GM19328 (cell line): ENCODE results near the gene ACER3.
"Not testable (repeated sequence)": the region's sequence is repeated elsewhere in the genome, so short reads cannot be mapped to it uniquely, and the experiment has no call there.

Experiments
- ATAC-seq: cut with Tn5 transposase; IDR thresholded peaks from one replicate; pipeline ENCODE4 v1.9.1; 2021; ENCODE audit warnings: mild to moderate bottlenecking, moderate library complexity; ENCODE audit not compliant: unreplicated experiment

The ACER3 gene

DNA sequence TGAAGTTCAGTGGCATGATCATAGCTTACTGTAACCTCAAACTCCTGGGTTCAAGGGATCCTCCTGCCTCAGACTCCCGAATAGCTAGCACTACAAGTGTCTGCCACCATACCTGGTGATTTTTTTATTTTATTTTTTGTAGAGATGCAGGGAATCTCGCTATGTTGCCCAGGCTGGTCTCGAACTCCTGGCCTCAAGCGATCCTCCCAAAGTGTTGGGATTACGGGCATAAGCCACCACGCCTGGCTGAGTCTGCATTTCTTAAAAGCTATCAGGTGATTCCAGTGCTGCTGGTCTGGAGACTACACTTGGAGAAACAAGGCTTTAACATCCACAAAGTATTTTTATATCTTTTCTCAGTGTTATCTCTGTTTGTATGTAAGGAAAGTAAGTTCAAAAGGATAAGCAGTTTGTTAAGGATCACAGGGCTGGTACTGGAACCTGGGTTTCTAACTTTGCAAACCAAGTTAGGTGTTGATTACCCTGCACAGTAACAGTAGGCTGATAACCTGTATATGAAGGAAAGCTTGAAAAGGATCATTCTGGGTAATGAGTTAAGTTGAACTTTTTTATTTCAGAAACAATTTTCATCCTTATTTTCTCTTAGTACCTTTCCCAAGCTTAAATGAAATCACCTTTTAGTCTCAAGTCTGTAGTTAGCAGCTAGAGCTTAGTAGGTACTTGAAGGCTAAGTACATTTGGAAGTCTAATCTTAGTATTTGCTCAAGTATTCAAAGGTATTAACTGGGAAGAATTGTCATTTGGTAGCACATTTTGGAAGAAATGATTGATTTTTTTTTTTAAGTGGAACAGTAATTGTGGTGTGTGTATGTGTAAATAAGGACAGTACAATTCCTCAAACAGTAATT lies 12.5 kb downstream of the ACER3 start:
- no peak for ATAC-seq

DNA sequence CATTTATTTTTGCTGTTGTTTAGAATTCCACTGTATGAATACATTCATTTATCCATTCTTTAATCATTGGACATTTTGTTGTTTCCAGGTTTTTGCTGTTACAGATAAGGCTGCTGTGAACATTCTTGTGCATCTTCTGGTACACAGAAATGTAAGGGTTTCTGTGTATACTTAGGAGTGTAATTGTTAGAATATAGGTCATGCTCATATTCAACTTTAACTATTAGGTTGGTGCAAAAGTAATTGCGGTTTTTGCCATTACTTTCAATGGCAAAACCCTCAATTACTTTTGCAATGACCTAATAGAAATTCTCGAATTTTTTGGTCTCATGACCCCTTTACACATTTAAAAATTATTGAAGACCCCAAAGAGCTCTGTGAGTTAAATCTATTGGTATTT lies 17.3 kb downstream of the ACER3 start:
- no peak for ATAC-seq

GRCh38 chr11:76880314-76880713 lies 19.6 kb downstream of the ACER3 start:
- no peak for ATAC-seq

GRCh38 chr11:76880956-76881355 lies 20.2 kb downstream of the ACER3 start:
- ATAC-seq: no peak

DNA sequence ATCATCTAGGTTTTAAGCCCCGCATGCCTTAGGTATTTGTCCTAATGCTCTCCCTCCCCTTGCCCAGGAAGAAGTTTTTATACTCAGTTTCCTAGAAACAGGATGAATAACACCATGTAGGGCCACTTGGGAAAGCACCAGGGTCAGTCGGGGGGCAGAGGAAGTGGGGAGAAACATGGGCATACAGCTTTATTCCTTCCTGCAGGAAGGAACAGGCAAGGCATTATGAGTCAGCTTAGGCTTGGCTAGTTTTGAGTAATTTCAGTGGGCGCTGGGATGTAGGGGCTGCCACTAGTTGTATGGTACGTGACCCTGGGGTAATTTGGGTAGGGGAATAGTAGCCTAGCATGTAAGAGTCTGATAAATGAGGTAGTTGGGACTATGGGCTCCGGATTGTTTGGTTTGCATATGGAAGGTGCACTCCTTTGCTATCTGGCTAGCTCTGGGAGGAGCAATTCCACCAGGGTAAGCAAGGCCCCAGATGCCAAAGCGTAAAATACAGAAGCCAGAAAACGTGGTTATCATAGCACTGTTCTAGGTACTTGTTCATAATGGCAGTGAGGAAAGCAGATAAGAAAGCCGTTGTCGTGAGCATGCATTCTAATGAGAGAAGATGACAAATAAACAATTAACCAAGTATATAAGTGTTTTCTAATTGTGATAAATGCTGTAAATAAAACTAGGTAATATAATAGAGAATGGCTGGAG lies 24.8 kb downstream of the ACER3 start:
- ATAC-seq: no peak

- ATAC-seq: no peak
Observed at GRCh38 chr11:76888989-76889388, 28.3 kb downstream of the ACER3 start.

- no peak for ATAC-seq
Observed at GRCh38 chr11:76889411-76889975, 28.8 kb downstream of the ACER3 start.

GRCh38 chr11:76890329-76890728 lies 29.6 kb downstream of the ACER3 start:
- no peak for ATAC-seq

- no peak for ATAC-seq
Observed at GRCh38 chr11:76891285-76891684, 30.6 kb downstream of the ACER3 start.

- ATAC-seq: no peak
Observed at GRCh38 chr11:76891793-76892192, 31.1 kb downstream of the ACER3 start.

GRCh38 chr11:76892306-76892705 lies 31.6 kb downstream of the ACER3 start:
- ATAC-seq: no peak

- no peak for ATAC-seq
Observed at GRCh38 chr11:76897233-76897632, 36.5 kb downstream of the ACER3 start.

GRCh38 chr11:76901144-76901543 lies 40.4 kb downstream of the ACER3 start:
- ATAC-seq: no peak

GRCh38 chr11:76901622-76902021 lies 40.9 kb downstream of the ACER3 start:
- ATAC-seq: not testable (repeated sequence)

DNA sequence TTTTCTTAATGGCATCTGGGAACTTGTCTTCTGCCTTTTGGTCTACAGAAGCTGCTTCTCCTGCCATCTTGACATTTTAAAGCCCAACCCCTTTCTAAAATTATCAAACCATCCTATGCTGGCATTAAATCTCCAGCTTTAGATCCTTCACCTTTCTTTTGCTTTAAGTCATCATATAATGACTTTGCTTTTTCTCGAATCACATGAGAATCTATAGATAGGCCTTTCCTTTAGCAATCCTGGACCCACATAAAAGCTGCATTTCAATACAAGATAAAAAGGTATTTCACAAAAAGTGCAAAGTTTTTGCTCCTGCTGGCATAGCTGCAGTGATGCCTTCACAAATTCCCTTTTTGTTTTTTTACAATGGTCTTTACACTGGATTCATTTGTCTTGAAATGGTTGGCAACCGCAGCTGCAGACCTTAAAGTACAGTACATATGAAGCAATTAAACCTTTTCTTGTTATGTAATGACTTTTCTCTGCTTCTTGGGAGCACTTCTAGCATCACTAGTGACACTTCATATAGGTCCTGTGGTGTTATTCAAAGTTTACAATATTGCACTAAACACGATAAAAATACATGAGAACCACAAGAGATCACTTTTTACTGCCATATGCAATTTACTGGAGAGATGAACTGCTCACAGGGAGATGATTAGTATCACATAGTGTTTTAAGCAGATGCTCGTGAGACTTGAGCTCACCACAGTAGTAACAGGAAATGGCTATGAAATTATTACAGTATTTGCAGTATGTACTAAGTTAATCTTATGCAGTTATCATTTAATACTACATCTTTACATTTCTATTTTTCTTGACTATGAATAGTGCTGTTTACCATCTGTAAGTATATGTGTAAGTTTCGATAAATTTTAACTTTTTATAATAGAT lies 41.6 kb downstream of the ACER3 start:
- ATAC-seq: no peak

GRCh38 chr11:76903325-76903724 lies 42.6 kb downstream of the ACER3 start:
- ATAC-seq: no peak

DNA sequence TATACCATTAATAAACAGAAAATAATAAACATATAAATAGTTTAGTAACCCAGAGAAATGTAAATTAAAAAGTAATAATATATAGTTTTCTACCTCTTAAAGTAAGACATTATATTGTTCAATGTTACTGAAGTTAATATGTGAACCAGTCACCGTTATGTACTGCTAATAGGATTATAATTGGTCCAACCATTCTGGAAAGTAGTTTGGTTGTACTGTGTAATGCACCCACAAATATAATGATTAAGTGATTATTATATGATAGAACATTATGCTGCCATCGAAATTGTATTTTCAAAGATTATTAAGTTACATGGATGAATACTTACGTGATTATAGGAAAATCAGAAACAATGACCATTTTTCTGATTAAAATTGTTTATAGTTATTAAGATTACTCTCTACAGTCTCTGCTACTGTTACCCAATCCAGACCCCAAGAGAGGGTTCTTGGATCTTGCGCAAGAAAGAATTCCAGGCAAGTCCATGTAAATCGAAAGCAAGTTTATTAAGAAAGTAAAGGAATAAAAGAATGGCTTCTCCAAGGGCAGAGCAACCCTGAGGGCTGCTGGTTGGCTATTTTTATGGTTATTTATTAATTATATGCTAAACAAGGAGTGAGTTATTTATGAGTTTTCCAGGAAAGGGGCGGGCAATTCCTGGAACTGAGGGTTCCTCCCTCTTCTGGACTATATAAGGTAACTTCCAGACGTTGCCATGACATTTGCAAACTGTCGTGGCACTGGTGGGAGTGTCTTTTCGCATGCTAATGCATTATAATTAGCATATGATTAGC lies 50.1 kb downstream of the ACER3 start:
- ATAC-seq: no peak

DNA sequence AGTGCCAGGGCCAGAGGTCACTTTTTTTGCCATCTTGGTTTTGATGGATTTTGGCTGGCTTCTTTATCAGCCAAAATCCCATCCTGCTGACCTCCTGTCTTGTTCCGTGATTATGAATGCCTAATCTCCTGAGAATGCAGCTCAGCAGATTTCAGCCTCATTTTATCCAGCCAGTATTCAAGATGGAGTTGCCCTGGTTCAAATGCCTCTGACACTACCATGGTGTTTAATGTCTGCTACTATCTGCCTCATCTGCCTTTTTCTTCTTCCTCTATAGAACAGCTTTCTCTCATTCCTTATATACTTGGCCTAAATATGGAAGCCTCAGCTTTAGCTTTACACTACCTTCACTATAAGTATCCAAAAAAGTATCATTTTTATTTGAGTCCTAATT lies 50.7 kb downstream of the ACER3 start:
- ATAC-seq: no peak

DNA sequence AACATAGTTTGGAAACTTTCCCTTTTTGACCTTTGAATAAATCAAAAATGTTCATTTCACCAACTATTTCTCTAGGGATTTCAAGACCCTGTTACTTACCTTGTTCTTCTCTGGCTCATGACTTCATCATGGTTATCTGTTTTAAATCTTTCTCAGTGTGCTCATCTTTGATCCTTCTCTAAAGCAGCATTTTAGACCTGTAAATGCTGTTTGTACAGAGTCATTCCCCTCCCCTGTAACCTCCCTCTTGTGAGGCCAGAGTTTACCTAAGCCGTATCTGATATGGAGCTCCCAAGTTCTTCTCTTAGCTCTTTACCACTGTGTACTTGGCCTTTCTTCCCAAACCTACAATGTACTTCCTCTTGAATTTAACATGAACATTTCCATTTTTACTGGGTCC lies 56.0 kb downstream of the ACER3 start:
- no peak for ATAC-seq

- ATAC-seq: no peak
Observed at GRCh38 chr11:76918941-76919386, 58.2 kb downstream of the ACER3 start.
